GM12878 (cell line): ENCODE results near the gene FUBP1. TPM values are rescaled to one million over a fixed set of nuclear protein-coding genes. Genes with fewer than 3 reads are reported as not detected.
A peak's percentile ranks its signal among the peaks of the same experiment; 100 is the strongest.

Source experiments
- BHLHE40 ChIP-seq, 2 experiments: fragments of 450-650 bp in 1 of 2; IDR thresholded peaks; 2 replicates each; pipeline ENCODE4 v1.6.1; 2011 to 2017; ENCODE audit warnings: low read depth in 2 of 2, borderline replicate concordance in 1 of 2, improper control_type of control experiment in 1 of 2, low read length in 1 of 2, mild to moderate bottlenecking in 1 of 2
- IKZF2 ChIP-seq, 2 experiments: fragments of 450-650 bp; IDR thresholded peaks; 2 replicates each; pipeline ENCODE4 v1.6.1; 2017; ENCODE audit warnings: mild to moderate bottlenecking in 2 of 2, moderate library complexity in 2 of 2
- MEF2A ChIP-seq: IDR thresholded peaks from 2 replicates; pipeline ENCODE4 v1.6.1; 2011; ENCODE audit warnings: low read depth, mild to moderate bottlenecking, low read length, moderate library complexity; ENCODE audit not compliant: insufficient read depth
- NFIC ChIP-seq: IDR thresholded peaks from 2 replicates; pipeline ENCODE4 v1.6.1; 2012; ENCODE audit warnings: low read depth, mild to moderate bottlenecking, inconsistent platforms, low read length, moderate library complexity
- RUNX3 ChIP-seq: IDR thresholded peaks from 2 replicates; pipeline ENCODE4 v1.6.1; 2012; ENCODE audit warnings: low read length, inconsistent platforms
- ZNF217 ChIP-seq: fragments of 450-650 bp; IDR thresholded peaks from 2 replicates; pipeline ENCODE4 v1.6.1; 2017; ENCODE audit warnings: antibody characterized with exemption, mild to moderate bottlenecking
- polyA plus RNA-seq, 11 experiments: library from polyadenylated mRNA; depleted of rRNA in 4 of 11; unstranded in 6 of 11; stranded (reverse) in 5 of 11; fragments of >200 nt; fragmentation: Nextera tagmentation in 4 of 11; fragmentation: Illumina TruSeq in 1 of 11; extraction: Ambion mirVana in 4 of 11; extraction: Trizol in 1 of 11; gene quantifications; 1 replicate in 1 of 11; 2 replicates in 10 of 11; pipeline versions ENCODE4 v1.2.1 to v1.2.3, GENCODE V29; 2011 to 2016; ENCODE audit warnings: inconsistent platforms in 2 of 11, missing spikeins in 2 of 11, low read depth in 1 of 11
- total RNA-seq, 4 experiments: library from RNA; depleted of rRNA in 3 of 4; stranded (reverse); fragments of >200 nt in 3 of 4; fragmentation: Illumina TruSeq in 1 of 4; extraction: Trizol in 1 of 4; gene quantifications; 2 replicates each; pipeline versions ENCODE4 v1.2.1 to v1.2.3, GENCODE V29; 2013 to 2021
- TF ChIP-seq, protein P1 (sequence below): fragments of 450-650 bp; IDR thresholded peaks from 2 replicates; pipeline ENCODE4 v1.6.1; 2017; ENCODE audit warnings: low read depth, mild to moderate bottlenecking, moderate library complexity
- TF ChIP-seq, protein P2 (sequence below): fragments of 450-650 bp; IDR thresholded peaks from 2 replicates; pipeline ENCODE4 v1.6.1; 2018; ENCODE audit warnings: mild to moderate bottlenecking, low read depth, moderate library complexity; ENCODE audit not compliant: partially characterized antibody
- TF ChIP-seq, protein P3 (sequence below): fragments of 450-650 bp; IDR thresholded peaks from 2 replicates; pipeline ENCODE4 v1.6.1; 2017; ENCODE audit warnings: mild to moderate bottlenecking

The FUBP1 gene
- total and polyA plus RNA-seq, 10 of the 15 experiments (the other 5 are each of a cell fraction or from before 2014, with no cell fraction given): 110 to 343 (median 191) TPM

DNA sequence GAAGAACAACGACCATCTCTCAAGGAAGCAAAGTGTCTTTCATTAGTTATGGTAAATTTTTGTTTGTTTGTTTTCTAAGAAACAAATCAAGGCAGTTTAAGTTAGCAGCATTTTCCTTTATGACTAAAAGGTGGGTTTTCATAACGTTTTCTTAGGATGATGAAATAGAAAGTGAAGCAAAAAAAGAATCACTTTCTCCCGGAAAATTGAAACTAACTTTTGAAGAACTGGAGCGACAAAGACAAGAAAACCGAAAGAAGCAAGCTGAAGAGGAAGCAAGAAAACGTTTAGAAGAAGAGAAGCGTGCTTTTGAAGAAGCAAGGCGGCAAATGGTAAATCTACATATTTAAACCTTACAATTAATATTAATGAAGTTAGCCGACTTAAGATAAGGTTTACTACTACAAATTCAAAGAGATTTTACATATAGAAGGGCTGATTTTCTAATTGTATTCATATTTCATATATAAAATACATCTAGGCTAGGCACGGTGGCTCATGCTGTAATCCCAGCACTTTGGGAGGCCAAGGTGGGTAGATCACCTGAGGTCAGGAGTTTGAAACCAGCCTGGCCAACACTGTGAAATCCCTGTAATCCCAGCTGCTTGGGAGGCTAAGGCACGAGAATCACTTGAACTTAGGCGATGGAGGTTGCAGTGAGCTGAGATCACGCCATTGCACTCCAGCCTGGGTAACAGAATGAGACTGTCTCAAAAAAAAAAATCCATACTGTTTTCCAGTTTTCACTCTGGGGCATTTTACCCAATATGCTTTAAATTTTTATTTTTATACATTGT, 52.1 kb downstream of the FUBP1 start (continued):
- TF ChIP-seq, protein P1, sequence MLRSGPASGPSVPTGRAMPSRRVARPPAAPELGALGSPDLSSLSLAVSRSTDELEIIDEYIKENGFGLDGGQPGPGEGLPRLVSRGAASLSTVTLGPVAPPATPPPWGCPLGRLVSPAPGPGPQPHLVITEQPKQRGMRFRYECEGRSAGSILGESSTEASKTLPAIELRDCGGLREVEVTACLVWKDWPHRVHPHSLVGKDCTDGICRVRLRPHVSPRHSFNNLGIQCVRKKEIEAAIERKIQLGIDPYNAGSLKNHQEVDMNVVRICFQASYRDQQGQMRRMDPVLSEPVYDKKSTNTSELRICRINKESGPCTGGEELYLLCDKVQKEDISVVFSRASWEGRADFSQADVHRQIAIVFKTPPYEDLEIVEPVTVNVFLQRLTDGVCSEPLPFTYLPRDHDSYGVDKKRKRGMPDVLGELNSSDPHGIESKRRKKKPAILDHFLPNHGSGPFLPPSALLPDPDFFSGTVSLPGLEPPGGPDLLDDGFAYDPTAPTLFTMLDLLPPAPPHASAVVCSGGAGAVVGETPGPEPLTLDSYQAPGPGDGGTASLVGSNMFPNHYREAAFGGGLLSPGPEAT: no peak
- TF ChIP-seq ZNF217 (no peak), IKZF2 (IDR thresholded peaks at IDR 0.05) (0 out of 4 replicates have a peak, but pooled peaks of 1 of the 2 experiments have one; percentile 31), RUNX3 (peak; percentile 34; the same call in 1 of the 2 replicates), BHLHE40 (IDR thresholded peaks at IDR 0.05; ENCODE audit: borderline replicate concordance in 1 of 2, low read depth in 2 of 2, low read length in 1 of 2) (no peak; a peak in 1 of 4 replicates), MEF2A (0 out of 2 replicates have a peak, but pooled peaks have one; percentile 49), NFIC (peak; percentile 42; the same call in 1 of the 2 replicates)
- TF ChIP-seq, protein P2, sequence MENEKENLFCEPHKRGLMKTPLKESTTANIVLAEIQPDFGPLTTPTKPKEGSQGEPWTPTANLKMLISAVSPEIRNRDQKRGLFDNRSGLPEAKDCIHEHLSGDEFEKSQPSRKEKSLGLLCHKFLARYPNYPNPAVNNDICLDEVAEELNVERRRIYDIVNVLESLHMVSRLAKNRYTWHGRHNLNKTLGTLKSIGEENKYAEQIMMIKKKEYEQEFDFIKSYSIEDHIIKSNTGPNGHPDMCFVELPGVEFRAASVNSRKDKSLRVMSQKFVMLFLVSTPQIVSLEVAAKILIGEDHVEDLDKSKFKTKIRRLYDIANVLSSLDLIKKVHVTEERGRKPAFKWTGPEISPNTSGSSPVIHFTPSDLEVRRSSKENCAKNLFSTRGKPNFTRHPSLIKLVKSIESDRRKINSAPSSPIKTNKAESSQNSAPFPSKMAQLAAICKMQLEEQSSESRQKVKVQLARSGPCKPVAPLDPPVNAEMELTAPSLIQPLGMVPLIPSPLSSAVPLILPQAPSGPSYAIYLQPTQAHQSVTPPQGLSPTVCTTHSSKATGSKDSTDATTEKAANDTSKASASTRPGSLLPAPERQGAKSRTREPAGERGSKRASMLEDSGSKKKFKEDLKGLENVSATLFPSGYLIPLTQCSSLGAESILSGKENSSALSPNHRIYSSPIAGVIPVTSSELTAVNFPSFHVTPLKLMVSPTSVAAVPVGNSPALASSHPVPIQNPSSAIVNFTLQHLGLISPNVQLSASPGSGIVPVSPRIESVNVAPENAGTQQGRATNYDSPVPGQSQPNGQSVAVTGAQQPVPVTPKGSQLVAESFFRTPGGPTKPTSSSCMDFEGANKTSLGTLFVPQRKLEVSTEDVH: no peak
- TF ChIP-seq, protein P3, sequence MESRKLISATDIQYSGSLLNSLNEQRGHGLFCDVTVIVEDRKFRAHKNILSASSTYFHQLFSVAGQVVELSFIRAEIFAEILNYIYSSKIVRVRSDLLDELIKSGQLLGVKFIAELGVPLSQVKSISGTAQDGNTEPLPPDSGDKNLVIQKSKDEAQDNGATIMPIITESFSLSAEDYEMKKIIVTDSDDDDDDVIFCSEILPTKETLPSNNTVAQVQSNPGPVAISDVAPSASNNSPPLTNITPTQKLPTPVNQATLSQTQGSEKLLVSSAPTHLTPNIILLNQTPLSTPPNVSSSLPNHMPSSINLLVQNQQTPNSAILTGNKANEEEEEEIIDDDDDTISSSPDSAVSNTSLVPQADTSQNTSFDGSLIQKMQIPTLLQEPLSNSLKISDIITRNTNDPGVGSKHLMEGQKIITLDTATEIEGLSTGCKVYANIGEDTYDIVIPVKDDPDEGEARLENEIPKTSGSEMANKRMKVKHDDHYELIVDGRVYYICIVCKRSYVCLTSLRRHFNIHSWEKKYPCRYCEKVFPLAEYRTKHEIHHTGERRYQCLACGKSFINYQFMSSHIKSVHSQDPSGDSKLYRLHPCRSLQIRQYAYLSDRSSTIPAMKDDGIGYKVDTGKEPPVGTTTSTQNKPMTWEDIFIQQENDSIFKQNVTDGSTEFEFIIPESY: no peak
